Measurements from ENCODE around the gene TP53I13.

Gene TP53I13

DNA sequence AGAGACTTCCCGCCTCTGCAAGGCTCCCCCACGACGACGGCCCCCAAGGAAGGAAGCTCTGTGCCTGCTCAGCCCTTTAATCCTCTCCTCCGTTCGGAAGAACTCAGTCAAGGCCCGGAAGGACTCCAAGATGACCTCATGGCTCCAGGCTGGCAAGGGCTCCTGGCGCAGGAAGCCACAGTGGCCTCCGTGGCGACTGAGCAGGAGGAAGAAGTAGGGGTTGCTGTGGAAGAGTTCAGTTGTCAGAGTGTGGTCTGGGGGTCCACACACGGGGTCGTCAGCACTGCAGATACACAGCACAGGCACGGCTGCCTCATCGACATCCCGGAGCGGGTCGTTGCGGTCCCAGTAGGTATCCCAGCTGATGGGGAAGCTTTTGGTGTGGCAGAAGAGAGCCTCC is 5.9 kb upstream of the TP53I13 start:
- Histone ChIP-seq H3K9me3 (ENCODE audit: control insufficient read depth, insufficient read depth, low read depth, low read length) (no peaks in the 10 kb centered on the region), H3K4me3 (ENCODE audit: low read depth, low read length) (no peak overlapping the region), H3K36me3 (ENCODE audit: control insufficient read depth in 2 of 2, insufficient read depth in 1 of 2, low read length in 2 of 2) (peaks cover 9 to 14% of the 10 kb centered on the region in 2 experiments), H3K27ac (ENCODE audit: extremely low read depth, low read depth, low read length) (no peak overlapping the region), H3K4me1 (ENCODE audit: control insufficient read depth, insufficient read depth, low read length) (peaks cover 8% of the 10 kb centered on the region; the same call in 1 of the 2 replicates)
- CTCF ChIA-PET, result no interaction called here
- POLR2A ChIA-PET, result no interaction called here
- TF ChIP-seq ZNF776 (tag by site-specific recombination; IDR thresholded peaks at IDR 0.05; ENCODE audit: borderline replicate concordance) (no peak), ZNF302 (tag by site-specific recombination; IDR thresholded peaks at IDR 0.05; ENCODE audit: low read depth) (no peak), ZNF433 (tag by site-specific recombination; IDR thresholded peaks at IDR 0.05; ENCODE audit: low read depth) (no peak), OSR2 (tag by site-specific recombination; IDR thresholded peaks at IDR 0.05) (no peak), ZNF175 (tag by site-specific recombination; IDR thresholded peaks at IDR 0.05) (no peak), ZNF112 (tag by site-specific recombination; IDR thresholded peaks at IDR 0.05) (no peak), ZNF292 (tag by site-specific recombination; IDR thresholded peaks at IDR 0.05; ENCODE audit: borderline replicate concordance, low read depth) (no peak)

DNA sequence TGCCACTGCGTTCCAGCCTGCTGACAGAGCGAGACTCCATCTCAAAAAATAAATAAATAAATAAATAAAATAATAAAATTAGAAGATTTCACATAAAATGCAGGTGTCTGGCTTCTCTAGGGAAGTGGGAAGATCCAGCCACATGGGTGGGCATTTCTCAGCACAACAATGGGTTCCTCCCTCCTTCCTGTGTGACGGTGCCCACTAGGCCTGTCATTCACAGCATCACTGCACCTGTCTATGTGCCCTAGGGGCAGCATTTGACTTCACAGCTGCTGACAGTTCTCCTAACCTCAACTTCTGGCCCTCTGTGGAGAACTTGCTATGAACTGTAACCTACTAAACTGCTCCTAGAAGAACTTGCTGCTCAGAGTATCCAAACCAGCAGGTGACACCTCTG is 4.7 kb upstream of the TP53I13 start:
- Histone ChIP-seq H3K4me3 (ENCODE audit: low read depth, low read length) (no peak overlapping the region), H3K9me3 (ENCODE audit: control insufficient read depth, insufficient read depth, low read depth, low read length) (no peaks in the 10 kb centered on the region), H3K4me1 (ENCODE audit: control insufficient read depth, insufficient read depth, low read length) (peaks cover 8% of the 10 kb centered on the region; the same call in 1 of the 2 replicates), H3K27ac (ENCODE audit: extremely low read depth, low read depth, low read length) (no peak overlapping the region), H3K36me3 (ENCODE audit: control insufficient read depth in 2 of 2, insufficient read depth in 1 of 2, low read length in 2 of 2) (peaks cover 9 to 14% of the 10 kb centered on the region in 2 experiments)
- TF ChIP-seq ZNF561 (tag by site-specific recombination; IDR thresholded peaks at IDR 0.05; ENCODE audit: borderline replicate concordance) (no peak), ZNF211 (tag by site-specific recombination; IDR thresholded peaks at IDR 0.05; ENCODE audit: low read depth) (no peak), SETDB1 (IDR thresholded peaks at IDR 0.05; ENCODE audit: insufficient read length, low read length) (no peak), TRIM28 (IDR thresholded peaks at IDR 0.05; ENCODE audit: borderline replicate concordance, low read length) (no peak), WT1 (tag by site-specific recombination; IDR thresholded peaks at IDR 0.05) (no peak), YY2 (tag by site-specific recombination; IDR thresholded peaks at IDR 0.05) (no peak), ZNF837 (tag by site-specific recombination; IDR thresholded peaks at IDR 0.05) (no peak), PRDM1 (tag by site-specific recombination; IDR thresholded peaks at IDR 0.05) (no peak)
- TF ChIP-seq, protein P1, sequence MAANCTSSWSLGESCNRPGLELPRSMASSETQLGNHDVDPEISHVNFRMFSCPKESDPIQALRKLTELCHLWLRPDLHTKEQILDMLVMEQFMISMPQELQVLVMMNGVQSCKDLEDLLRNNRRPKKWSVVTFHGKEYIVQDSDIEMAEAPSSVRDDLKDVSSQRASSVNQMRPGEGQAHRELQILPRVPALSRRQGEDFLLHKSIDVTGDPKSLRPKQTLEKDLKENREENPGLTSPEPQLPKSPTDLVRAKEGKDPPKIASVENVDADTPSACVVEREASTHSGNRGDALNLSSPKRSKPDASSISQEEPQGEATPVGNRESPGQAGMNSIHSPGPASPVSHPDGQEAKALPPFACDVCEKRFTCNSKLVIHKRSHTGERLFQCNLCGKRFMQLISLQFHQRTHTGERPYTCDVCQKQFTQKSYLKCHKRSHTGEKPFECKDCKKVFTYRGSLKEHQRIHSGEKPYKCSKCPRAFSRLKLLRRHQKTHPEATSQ (tag by site-specific recombination; IDR thresholded peaks at IDR 0.05), result no peak
- TF ChIP-seq, protein P2, sequence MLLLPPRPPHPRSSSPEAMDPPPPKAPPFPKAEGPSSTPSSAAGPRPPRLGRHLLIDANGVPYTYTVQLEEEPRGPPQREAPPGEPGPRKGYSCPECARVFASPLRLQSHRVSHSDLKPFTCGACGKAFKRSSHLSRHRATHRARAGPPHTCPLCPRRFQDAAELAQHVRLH (tag by site-specific recombination; IDR thresholded peaks at IDR 0.05), result no peak
- TF ChIP-seq, protein P3, sequence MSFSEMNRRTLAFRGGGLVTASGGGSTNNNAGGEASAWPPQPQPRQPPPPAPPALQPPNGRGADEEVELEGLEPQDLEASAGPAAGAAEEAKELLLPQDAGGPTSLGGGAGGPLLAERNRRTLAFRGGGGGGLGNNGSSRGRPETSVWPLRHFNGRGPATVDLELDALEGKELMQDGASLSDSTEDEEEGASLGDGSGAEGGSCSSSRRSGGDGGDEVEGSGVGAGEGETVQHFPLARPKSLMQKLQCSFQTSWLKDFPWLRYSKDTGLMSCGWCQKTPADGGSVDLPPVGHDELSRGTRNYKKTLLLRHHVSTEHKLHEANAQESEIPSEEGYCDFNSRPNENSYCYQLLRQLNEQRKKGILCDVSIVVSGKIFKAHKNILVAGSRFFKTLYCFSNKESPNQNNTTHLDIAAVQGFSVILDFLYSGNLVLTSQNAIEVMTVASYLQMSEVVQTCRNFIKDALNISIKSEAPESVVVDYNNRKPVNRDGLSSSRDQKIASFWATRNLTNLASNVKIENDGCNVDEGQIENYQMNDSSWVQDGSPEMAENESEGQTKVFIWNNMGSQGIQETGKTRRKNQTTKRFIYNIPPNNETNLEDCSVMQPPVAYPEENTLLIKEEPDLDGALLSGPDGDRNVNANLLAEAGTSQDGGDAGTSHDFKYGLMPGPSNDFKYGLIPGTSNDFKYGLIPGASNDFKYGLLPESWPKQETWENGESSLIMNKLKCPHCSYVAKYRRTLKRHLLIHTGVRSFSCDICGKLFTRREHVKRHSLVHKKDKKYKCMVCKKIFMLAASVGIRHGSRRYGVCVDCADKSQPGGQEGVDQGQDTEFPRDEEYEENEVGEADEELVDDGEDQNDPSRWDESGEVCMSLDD (tag by site-specific recombination; IDR thresholded peaks at IDR 0.05), result no peak
- TF ChIP-seq, protein P4, sequence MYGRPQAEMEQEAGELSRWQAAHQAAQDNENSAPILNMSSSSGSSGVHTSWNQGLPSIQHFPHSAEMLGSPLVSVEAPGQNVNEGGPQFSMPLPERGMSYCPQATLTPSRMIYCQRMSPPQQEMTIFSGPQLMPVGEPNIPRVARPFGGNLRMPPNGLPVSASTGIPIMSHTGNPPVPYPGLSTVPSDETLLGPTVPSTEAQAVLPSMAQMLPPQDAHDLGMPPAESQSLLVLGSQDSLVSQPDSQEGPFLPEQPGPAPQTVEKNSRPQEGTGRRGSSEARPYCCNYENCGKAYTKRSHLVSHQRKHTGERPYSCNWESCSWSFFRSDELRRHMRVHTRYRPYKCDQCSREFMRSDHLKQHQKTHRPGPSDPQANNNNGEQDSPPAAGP (tag by site-specific recombination; IDR thresholded peaks at IDR 0.05), result no peak
- TF ChIP-seq, protein P5, sequence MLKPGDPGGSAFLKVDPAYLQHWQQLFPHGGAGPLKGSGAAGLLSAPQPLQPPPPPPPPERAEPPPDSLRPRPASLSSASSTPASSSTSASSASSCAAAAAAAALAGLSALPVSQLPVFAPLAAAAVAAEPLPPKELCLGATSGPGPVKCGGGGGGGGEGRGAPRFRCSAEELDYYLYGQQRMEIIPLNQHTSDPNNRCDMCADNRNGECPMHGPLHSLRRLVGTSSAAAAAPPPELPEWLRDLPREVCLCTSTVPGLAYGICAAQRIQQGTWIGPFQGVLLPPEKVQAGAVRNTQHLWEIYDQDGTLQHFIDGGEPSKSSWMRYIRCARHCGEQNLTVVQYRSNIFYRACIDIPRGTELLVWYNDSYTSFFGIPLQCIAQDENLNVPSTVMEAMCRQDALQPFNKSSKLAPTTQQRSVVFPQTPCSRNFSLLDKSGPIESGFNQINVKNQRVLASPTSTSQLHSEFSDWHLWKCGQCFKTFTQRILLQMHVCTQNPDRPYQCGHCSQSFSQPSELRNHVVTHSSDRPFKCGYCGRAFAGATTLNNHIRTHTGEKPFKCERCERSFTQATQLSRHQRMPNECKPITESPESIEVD (tag by site-specific recombination; IDR thresholded peaks at IDR 0.05), result no peak
- TF ChIP-seq, protein P6, sequence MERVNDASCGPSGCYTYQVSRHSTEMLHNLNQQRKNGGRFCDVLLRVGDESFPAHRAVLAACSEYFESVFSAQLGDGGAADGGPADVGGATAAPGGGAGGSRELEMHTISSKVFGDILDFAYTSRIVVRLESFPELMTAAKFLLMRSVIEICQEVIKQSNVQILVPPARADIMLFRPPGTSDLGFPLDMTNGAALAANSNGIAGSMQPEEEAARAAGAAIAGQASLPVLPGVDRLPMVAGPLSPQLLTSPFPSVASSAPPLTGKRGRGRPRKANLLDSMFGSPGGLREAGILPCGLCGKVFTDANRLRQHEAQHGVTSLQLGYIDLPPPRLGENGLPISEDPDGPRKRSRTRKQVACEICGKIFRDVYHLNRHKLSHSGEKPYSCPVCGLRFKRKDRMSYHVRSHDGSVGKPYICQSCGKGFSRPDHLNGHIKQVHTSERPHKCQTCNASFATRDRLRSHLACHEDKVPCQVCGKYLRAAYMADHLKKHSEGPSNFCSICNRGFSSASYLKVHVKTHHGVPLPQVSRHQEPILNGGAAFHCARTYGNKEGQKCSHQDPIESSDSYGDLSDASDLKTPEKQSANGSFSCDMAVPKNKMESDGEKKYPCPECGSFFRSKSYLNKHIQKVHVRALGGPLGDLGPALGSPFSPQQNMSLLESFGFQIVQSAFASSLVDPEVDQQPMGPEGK (tag by site-specific recombination; IDR thresholded peaks at IDR 0.05), result no peak
- TF ChIP-seq, protein P7, sequence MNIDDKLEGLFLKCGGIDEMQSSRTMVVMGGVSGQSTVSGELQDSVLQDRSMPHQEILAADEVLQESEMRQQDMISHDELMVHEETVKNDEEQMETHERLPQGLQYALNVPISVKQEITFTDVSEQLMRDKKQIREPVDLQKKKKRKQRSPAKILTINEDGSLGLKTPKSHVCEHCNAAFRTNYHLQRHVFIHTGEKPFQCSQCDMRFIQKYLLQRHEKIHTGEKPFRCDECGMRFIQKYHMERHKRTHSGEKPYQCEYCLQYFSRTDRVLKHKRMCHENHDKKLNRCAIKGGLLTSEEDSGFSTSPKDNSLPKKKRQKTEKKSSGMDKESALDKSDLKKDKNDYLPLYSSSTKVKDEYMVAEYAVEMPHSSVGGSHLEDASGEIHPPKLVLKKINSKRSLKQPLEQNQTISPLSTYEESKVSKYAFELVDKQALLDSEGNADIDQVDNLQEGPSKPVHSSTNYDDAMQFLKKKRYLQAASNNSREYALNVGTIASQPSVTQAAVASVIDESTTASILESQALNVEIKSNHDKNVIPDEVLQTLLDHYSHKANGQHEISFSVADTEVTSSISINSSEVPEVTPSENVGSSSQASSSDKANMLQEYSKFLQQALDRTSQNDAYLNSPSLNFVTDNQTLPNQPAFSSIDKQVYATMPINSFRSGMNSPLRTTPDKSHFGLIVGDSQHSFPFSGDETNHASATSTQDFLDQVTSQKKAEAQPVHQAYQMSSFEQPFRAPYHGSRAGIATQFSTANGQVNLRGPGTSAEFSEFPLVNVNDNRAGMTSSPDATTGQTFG (tag by site-specific recombination; IDR thresholded peaks at IDR 0.05; ENCODE audit: borderline replicate concordance), result no peak
- CTCF ChIA-PET, result interaction anchor here (0.7 to 1.9 kb wide), 2 partner anchors 20 to 28 kb away, joined by 3 to 10 read pairs; no protein-coding TSS in a partner anchor
- POLR2A ChIA-PET, result no interaction called here

Data from HEK293 (cell line).